ENCODE data around the gene BCL2L14. TPM values are rescaled to one million over a fixed set of nuclear protein-coding genes. Genes with fewer than 3 reads are reported as not detected.

Gene BCL2L14
- total and polyA plus RNA-seq, 10 donors = 0.13 to 2.2 (median 0.91) TPM; not detected in 1

GRCh38 chr12:12069821-12070548, 754 bp upstream of the BCL2L14 start:
- WGBS, 5 donors = 88 to 91% (median 89%) methylated on average over 14 of the region's 14 CpGs
- intact Hi-C loops (cut with DNase I; ENCODE audit: low total_unique reads) = no loop called here
- H3K4me3 ChIP-seq = no peak overlapping the region

DNA sequence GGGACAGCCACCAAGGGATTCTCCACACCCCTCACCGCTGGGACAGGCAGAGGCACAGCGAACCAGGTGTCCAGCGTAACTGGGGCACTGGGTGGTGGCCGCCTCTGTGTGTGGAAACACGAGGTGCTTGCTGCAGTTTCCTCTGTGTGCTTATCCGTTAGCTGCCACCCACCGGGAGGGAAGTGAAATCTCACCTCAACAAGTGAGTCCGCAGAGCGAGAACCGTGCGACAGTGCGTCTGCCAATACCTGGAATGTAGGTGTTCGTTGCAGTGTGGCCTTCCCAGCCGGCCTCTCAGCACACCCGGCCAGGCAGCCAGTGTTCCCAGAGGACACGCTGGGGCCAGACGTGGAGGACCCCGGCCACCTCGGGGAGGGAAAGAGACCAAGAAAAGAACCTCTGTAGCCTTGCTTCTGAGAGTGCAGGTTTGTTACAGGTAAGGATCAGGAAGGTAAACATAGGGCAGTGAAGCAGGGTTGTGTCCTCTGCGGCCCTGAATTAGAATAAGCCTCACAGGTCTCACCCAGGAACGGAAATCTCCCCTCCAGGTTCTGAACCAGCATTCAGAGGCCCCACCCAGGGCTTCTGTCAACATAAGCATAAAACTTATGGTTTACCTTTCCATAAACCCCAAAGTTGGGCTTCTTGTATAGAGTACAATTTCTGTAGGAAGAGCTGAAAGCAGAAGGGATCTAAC, 1.5 kb downstream of the BCL2L14 start:
- peaks cover 5 to 24% (median 13%) of the 10 kb centered on the region in 6 donors for H3K4me1 ChIP-seq
- DNase-seq = peak; percentile 75
- peaks cover 0 to 3% (median 0%) of the 10 kb centered on the region in 7 donors for H3K27me3 ChIP-seq (replicated peaks in 1 of 7)
- H3K9me3 ChIP-seq = no peaks in the 10 kb centered on the region
- H3K27ac ChIP-seq = no peak overlapping the region
- 54 to 78% (median 58%) methylated on average over 19 to 21 of the region's 21 CpGs for WGBS, 5 donors
- intact Hi-C loops (cut with DNase I; ENCODE audit: low total_unique reads) = no loop called here
- no peaks in the 10 kb centered on the region for H3K36me3 ChIP-seq
- peak overlapping the region in 1 of 8 donors; percentile 50 for H3K4me3 ChIP-seq
- TF ChIP-seq POLR2AphosphoS5 (IDR thresholded peaks at IDR 0.05) (no peak), POLR2A (IDR thresholded peaks at IDR 0.05) (no peak)
- TF ChIP-seq, protein P1, sequence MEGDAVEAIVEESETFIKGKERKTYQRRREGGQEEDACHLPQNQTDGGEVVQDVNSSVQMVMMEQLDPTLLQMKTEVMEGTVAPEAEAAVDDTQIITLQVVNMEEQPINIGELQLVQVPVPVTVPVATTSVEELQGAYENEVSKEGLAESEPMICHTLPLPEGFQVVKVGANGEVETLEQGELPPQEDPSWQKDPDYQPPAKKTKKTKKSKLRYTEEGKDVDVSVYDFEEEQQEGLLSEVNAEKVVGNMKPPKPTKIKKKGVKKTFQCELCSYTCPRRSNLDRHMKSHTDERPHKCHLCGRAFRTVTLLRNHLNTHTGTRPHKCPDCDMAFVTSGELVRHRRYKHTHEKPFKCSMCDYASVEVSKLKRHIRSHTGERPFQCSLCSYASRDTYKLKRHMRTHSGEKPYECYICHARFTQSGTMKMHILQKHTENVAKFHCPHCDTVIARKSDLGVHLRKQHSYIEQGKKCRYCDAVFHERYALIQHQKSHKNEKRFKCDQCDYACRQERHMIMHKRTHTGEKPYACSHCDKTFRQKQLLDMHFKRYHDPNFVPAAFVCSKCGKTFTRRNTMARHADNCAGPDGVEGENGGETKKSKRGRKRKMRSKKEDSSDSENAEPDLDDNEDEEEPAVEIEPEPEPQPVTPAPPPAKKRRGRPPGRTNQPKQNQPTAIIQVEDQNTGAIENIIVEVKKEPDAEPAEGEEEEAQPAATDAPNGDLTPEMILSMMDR (IDR thresholded peaks at IDR 0.05 in 8 of 11, conservative IDR thresholded peaks at IDR 0.05 in 3 of 11) = no peak

More at GRCh38 chr12:12069821-12070548, 754 bp upstream of the BCL2L14 start:
- DNase-seq = no peak
- H3K36me3 ChIP-seq = no peaks in the 10 kb centered on the region
- peaks cover 0 to 3% (median 0%) of the 10 kb centered on the region in 7 donors for H3K27me3 ChIP-seq (replicated peaks in 1 of 7)
- H3K4me1 ChIP-seq = peaks cover 5 to 24% (median 13%) of the 10 kb centered on the region in 6 donors
- H3K27ac ChIP-seq = no peak overlapping the region
- no peaks in the 10 kb centered on the region for H3K9me3 ChIP-seq
- TF ChIP-seq POLR2AphosphoS5 (IDR thresholded peaks at IDR 0.05) (no peak), POLR2A (IDR thresholded peaks at IDR 0.05) (no peak)
- TF ChIP-seq, protein P1 (IDR thresholded peaks at IDR 0.05 in 8 of 11, conservative IDR thresholded peaks at IDR 0.05 in 3 of 11) = no peak

DNA sequence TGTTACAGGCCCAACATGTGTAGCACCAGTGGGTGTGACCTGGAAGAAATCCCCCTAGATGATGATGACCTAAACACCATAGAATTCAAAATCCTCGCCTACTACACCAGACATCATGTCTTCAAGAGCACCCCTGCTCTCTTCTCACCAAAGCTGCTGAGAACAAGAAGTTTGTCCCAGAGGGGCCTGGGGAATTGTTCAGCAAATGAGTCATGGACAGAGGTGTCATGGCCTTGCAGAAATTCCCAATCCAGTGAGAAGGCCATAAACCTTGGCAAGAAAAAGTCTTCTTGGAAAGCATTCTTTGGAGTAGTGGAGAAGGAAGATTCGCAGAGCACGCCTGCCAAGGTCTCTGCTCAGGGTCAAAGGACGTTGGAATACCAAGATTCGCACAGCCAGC, 8.6 kb downstream of the BCL2L14 start:
- no peak for DNase-seq
- TF ChIP-seq, protein P1 (IDR thresholded peaks at IDR 0.05 in 8 of 11, conservative IDR thresholded peaks at IDR 0.05 in 3 of 11) = no peak
- no peak for TF ChIP-seq POLR2AphosphoS5 (IDR thresholded peaks at IDR 0.05)
- no peak for TF ChIP-seq POLR2A (IDR thresholded peaks at IDR 0.05)
- intact Hi-C loops (cut with DNase I; ENCODE audit: low total_unique reads) = no loop called here
- H3K36me3 ChIP-seq = no peaks in the 10 kb centered on the region
- H3K9me3 ChIP-seq = no peaks in the 10 kb centered on the region
- no peaks in the 10 kb centered on the region for H3K27me3 ChIP-seq (replicated peaks in 1 of 7)
- WGBS, 5 donors = 76 to 92% (median 88%) methylated on average over 5 of the region's 5 CpGs
- peaks cover 0 to 9% (median 0%) of the 10 kb centered on the region in 6 donors for H3K4me1 ChIP-seq
- H3K4me3 ChIP-seq = no peak overlapping the region
- H3K27ac ChIP-seq = no peak overlapping the region

All from spleen (tissue), 11 donors.